Activated effector memory CD4-positive, alpha-beta T cell treated with Interleukin-2 at 50 U/mL for 16 hours (primary cell): ENCODE measurements around the gene LRRC8A.
A peak's percentile ranks its signal among the peaks of the same experiment; 100 is the strongest.

Experiments used
- DNase-seq: peaks from one replicate; pipeline ENCODE4 v3.0.0-alpha.2; 2020

LRRC8A gene

DNA sequence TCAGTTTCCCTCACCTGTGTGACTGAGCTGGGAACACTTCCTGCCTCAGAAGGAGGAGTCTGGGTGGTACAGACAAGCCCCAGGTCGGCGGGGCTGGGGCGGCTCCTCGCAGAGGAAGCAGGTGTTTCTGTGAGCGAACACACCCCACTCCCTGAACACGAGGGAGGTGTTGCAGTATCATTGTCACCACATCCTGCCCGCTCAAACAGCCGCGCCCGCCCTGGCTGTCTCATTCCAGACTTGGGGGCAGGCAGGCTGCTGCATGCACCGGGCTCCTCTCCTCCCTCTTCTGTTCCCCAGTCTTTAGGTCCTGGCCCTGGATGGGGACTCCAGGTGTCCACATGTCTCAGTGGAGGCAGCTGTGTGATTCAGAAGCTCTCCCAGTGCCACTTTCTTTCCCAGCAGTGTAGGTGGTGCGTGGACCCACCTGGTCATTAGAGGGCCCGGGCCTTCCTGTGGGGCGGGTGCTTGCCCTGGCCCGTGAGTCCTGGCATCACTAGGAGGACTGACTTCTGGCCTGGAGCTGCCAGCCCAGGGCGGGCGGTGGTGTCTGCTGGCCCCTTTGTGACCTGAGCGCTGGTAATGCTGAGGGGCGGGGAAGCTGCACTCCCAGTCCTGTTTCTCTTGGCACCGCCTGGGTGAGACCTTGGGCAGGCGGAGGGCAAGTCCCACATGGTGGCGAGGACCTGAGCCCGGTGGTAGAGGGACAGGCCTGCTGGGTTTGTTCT, 20.6 kb downstream of the LRRC8A start:
- peak; percentile 87 for DNase-seq

DNA sequence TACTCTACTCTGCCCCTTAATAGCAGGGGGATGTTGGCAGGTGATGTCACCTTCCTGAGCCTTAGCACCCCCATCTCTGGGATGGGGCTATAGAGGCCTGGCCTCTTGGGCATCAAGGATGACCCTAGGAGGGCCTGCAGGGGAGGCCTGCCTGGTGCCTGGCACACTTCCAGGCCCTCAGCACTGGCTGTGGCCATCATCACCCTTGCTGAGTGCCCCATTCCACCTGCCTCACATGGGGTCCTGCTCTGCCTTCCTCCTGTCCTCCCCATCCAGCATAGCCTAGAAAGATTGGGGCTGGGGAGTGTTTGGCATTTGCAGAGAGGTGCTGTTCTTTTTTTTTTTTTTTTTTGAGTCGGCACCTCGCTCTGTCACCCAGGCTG, 21.1 kb downstream of the LRRC8A start:
- DNase-seq, result no peak

DNA sequence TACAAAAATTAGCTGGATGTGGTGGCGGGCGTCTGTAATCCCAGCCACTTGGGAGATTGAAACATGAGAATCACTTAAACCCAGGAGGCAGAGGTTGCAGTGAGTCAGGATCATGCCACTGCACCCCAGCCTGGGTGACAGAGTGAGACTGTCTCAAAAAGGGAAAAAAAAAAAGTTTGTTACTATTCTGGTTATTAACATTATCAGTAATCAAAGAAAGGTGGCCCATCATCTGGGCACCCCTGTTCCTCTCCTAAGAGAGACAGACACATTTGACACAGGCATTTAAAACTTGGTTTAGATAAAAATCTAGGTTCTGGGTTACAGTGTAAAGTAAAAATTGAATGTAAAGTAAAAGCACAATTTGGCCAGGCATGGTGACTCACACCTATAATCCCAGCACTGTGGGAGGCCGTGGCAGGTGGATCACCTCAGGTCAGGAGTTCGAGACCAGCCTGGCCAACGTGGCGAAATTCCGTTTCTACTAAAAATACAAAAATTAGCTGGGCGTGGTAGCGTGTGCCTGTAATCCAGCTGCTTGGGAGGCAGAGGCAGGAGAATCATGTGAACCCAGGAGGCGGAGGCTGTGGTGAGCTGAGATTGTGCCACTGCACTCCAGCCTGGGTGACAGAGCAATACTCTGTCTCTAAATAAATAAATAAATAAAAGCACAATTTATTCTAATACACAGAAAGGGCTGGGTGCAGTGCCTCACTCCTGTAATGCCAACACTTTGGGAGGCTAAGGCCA, 22.1 kb downstream of the LRRC8A start:
- no peak for DNase-seq

DNA sequence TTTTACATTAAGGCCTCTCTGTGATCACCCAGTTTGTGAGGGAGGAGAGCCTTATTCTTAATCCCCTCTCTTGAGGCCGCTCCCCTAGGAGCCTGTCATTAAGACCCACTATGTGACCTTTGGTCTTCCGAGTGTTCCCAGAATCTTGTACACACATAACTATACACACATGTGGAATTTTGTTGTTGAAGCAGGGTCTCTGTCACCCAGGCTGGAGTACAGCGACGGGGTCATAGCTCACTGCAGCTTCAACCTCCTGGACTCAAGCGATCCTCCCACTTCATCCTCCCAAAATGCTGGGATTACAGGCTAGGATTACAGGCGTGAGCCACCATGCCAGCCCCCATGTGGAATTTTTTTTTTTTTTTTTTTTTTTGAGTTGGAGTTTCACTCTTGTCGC, 24.0 kb downstream of the LRRC8A start:
- DNase-seq, result no peak

DNA sequence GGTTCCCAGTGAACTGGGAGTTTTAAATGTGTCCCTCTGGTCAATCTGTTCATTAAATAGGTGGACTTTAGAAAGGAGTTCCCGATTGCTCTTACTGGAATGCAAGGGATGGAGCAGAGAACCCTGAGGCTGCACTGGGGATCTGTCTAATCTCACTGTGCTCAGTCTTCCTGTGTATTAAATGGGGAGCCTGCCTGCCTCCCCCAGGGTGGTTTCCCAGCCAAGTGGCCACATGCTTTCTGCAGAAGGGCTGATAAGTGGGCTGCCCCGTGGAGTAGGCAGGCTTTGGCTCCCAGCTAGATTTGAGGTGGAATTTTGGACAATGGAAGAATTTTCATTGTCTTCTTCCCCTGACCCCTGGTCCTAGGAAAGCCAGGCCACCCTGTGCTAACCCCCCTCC, 24.8 kb downstream of the LRRC8A start:
- no peak for DNase-seq

DNA sequence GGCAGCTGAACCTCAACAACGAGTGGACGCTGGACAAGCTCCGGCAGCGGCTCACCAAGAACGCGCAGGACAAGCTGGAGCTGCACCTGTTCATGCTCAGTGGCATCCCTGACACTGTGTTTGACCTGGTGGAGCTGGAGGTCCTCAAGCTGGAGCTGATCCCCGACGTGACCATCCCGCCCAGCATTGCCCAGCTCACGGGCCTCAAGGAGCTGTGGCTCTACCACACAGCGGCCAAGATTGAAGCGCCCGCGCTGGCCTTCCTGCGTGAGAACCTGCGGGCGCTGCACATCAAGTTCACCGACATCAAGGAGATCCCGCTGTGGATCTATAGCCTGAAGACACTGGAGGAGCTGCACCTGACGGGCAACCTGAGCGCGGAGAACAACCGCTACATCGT, 26.4 kb downstream of the LRRC8A start:
- DNase-seq, result no peak

DNA sequence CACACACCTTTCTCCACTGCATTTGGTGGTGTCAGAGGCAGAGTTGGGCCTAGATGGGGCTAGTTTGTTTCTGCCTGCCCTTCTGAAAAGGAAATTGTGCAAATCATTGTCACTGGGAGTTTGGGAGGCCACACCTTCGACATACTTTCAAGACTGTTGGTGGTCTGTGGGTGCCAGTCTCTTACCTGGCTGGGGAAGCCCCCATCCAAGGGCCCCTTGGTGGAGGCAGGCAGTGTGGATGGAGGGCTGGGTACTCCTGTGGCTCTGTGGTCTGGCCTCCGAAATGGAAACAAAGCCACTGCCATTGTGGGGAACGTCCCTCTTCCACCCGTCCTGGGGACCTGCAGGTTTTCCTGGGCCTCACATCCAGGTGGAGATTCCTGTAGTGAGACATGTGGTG, 27.9 kb downstream of the LRRC8A start:
- DNase-seq, result no peak

DNA sequence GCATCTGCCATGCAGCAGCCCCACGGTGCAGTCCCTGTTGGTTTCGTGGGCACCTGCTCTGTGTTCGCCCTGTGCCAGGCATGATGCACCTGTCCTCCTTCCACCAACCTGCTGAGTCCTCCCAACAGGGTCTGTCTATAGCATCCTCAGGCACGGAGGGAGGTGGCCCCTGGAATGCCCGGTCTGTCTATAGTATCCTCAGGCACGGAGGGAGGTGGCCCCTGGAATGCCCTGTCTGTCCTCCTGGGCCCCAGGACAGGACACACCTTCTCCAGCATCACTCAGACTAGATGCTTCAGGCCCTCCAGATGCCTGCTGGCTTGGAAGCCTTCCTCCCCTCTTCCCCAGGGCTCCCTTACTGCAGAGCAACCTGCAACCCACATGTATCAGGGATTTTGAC, 29.0 kb downstream of the LRRC8A start:
- no peak for DNase-seq

DNA sequence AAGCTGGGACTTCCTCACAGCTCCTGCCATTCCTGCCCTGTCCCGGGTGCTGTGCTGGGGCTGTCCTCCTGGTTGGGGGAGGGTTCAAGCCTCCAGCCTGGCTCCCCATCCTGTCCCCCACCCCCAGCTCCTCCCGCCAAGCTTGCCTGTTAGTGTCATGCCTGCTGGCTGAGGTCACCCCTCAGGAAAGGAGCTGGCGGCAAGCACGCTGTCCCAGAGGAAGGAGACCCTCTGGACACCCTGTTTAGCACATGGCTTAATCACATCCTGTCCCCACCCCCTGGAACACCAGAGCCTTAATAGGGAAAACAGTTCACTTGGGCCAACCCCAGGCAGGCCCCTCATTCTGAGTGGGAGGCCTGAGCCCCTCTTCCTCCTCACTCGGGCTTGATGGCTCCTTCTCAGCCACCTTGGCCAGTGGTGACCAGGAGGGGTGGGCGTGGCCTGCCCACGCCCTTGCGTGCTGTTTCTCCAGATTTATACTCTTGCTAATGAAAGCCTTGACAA, 29.6 kb downstream of the LRRC8A start:
- no peak for DNase-seq

DNA sequence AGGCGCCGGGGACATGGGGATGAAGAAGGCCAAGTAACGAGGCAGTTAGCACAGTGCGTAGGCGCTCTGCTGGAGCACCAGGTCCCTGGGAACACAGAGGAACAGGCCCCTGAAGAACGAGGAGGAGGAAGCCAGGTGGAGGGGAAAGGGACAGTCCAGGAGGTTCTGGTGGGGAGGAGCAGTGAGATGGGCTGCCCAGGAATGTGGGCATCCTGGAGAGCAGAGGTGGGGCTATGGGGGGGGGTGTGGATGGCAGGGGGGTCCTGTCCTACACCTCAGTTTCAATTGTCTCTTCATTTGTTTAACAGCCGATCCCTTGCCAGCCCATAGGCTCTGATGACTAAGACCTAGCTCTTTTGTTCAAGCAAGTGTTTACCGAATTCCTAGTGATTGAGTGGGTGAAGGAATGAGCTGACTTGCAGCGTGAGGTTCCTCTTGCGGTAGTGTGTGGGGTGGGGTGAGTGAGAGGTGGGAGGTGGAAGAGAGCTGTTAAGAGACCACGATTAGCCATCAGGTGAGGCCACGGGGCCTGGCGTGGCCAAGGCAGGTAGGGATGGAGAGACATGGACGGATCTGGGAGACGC, 30.4 kb downstream of the LRRC8A start:
- no peak for DNase-seq

DNA sequence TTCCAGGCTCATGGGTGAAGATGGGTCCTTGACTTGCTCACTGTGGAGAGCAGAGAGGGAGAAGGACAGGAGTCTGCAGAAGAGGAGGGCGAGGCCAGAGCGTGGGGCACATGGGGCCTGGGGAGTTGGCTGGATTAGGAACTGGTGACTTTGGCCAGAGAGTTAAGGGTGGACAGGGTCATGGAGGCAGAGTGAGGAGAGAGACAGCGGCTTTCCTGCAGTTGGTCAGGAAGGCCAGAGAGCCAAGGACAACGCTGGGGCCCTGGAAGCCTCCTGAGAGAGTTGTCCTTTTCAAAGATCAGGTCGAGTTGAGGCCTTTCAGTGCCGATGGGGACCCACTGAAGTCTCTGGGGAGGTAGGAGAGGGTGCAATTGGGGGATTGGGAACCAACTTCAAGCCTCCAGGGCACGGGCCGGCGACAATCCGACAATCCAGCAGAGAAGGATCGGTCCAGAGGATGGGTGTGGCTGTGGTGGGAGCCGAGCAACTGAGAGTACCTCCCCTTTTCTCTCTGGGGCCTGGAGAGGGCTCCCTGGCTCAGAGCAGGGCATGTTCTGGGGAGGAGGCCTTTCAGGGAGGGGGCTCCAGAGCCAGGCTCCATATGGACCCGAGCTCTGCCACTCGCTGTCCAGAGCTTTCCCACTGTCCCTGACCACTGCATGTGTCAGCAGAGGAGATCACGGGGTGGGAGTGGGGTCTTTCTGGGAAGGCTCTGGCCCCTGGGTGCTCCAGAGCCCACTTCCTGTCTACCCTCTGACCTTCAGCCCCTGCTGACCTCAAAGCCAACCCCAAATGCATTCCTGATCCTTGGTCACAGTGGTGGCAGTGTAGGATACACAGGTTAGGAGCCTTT, 31.3 kb downstream of the LRRC8A start:
- DNase-seq, result no peak

DNA sequence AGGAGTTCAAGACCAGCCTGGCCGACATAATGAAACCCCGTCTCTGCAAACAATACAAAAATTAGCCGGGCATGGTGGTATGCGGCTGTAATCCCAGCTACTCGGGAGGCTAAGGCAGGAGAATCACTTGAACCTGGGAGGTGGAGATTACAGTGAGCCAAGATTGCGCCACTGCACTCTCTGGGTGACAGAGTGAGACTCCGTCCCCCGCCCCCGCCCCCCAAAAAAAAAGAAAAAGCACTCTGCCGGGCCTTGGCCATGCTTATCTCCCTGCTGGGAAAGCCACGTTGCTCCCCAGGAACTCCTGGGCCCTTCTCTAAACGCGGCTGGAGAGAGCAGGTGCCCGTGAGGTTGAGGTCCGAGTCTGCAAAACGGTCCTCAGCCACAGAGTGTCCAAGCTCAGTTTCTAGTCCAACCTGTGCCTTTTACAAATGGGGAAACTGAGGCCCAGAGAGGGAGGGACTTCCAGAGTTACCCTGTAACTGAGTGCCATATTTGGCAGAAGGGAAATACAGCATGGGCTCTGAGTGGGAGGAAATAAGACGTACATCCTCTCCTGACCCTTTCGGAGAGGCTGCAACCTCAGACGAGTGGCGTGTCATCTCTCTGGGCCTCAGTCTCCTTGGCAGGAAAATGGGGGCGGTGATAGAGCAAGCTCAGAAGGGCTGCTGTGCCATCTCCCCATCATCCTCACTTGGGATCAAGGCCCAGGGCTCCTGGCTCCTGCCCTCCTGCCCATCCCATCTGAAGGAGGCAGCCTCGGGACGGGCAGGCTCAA, 32.3 kb downstream of the LRRC8A start:
- DNase-seq, result no peak

DNA sequence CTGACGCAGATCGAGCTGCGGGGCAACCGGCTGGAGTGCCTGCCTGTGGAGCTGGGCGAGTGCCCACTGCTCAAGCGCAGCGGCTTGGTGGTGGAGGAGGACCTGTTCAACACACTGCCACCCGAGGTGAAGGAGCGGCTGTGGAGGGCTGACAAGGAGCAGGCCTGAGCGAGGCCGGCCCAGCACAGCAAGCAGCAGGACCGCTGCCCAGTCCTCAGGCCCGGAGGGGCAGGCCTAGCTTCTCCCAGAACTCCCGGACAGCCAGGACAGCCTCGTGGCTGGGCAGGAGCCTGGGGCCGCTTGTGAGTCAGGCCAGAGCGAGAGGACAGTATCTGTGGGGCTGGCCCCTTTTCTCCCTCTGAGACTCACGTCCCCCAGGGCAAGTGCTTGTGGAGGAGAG, 34.3 kb downstream of the LRRC8A start:
- DNase-seq, result no peak

DNA sequence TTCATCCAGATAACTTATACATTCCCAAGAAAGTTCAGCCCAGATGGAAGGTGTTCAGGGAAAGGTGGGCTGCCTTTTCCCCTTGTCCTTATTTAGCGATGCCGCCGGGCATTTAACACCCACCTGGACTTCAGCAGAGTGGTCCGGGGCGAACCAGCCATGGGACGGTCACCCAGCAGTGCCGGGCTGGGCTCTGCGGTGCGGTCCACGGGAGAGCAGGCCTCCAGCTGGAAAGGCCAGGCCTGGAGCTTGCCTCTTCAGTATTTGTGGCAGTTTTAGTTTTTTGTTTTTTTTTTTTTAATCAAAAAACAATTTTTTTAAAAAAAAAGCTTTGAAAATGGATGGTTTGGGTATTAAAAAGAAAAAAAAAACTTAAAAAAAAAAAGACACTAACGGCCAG, 34.8 kb downstream of the LRRC8A start:
- no peak for DNase-seq

DNA sequence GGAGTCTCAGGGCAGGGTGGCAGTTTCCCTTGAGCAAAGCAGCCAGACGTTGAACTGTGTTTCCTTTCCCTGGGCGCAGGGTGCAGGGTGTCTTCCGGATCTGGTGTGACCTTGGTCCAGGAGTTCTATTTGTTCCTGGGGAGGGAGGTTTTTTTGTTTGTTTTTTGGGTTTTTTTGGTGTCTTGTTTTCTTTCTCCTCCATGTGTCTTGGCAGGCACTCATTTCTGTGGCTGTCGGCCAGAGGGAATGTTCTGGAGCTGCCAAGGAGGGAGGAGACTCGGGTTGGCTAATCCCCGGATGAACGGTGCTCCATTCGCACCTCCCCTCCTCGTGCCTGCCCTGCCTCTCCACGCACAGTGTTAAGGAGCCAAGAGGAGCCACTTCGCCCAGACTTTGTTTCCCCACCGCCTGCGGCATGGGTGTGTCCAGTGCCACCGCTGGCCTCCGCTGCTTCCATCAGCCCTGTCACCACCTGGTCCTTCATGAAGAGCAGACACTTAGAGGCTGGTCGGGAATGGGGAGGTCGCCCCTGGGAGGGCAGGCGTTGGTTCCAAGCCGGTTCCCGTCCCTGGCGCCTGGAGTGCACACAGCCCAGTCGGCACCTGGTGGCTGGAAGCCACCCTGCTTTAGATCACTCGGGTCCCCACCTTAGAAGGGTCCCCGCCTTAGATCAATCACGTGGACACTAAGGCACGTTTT, 35.4 kb downstream of the LRRC8A start:
- no peak for DNase-seq

DNA sequence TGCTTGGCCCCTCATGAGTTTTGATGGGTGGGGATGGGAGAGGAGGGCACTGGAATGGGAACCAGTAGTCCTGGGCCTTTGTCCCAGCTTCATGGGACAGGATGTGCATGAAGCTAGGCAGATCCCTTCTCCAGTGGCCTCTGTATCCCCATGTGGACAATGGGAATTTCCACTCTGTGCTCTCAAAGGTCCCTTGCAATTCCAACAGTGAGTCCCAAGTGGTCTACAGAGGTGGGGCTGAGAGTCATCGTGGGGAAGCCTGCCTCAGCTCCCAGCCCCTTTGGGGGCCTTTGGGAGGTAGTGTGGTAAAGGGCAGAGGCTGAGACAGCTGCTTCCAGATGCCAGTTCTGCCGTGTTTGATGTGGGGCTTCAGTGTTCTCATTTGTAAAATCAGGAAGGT, 37.0 kb downstream of the LRRC8A start:
- no peak for DNase-seq

DNA sequence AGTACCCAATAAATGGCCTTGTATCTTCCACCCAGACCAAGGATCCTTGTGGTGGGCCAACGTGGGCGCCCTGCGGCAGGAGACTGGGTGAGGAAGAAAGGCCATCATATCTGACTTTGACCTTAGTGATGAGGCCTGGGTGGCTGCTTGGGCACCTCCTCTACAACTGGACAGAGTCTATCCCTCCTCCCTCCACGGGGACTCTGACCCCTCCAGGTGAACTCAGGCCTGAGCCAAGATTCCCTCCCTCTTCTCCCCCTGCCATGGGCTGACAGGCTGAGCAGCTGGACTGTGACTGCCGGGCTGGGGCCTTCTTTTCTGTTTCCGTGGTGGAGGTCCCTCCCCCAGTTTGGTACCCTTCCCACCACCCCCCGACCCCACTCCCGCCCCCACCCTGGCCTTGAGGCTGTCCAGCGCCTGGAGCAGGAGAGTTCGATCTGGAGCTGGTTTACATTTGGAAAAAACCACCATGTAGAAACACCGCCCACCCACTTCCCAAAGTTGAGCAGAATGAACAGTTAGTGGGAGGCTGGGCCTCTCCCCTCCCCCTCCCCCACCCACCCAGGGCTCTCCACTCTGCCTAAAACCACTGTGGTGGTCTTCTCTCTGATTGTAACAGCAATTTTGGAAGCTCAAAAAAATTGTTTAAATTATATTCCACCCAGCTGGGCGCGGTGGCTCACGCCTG, 37.6 kb downstream of the LRRC8A start:
- DNase-seq, result no peak

DNA sequence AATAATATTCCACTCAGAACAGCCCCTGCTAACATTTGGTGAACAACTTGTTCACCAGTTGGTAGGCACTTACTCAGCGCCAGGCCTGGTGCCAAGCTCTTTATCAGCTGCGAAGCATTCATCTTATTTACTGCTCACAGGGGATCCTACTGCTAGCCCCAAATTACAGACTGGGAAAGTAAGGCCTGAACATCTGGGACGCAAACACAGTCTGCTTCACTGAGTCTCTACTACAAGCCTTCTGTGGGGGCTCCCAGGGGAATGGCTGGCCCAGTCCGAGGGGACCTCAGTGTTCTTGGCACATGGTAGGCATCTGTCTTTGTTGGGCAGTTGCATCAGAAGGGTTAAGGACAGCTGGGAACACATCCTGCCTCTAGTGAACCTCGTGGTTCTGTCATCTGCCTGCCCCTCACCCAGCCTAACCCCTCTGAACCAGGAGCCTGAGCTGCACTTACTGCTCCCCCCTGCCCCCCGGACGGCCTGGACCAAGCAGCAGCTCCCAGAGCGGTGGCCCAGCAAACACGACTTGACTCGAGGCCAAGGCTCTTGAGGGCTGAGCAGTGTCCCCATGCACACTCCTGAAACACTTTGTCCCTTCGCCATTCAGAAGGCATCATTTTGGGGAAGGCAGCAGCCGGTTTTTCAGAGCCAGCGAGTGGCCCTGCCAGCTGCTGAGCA, 38.6 kb downstream of the LRRC8A start, which contains the start of gene PHYHD1:
Gene PHYHD1 (plus strand): TSS at position 602 of the 678 bp plus-strand sequence. CDS start 1,342 bp downstream, outside the sequence.
- no peak for DNase-seq

DNA sequence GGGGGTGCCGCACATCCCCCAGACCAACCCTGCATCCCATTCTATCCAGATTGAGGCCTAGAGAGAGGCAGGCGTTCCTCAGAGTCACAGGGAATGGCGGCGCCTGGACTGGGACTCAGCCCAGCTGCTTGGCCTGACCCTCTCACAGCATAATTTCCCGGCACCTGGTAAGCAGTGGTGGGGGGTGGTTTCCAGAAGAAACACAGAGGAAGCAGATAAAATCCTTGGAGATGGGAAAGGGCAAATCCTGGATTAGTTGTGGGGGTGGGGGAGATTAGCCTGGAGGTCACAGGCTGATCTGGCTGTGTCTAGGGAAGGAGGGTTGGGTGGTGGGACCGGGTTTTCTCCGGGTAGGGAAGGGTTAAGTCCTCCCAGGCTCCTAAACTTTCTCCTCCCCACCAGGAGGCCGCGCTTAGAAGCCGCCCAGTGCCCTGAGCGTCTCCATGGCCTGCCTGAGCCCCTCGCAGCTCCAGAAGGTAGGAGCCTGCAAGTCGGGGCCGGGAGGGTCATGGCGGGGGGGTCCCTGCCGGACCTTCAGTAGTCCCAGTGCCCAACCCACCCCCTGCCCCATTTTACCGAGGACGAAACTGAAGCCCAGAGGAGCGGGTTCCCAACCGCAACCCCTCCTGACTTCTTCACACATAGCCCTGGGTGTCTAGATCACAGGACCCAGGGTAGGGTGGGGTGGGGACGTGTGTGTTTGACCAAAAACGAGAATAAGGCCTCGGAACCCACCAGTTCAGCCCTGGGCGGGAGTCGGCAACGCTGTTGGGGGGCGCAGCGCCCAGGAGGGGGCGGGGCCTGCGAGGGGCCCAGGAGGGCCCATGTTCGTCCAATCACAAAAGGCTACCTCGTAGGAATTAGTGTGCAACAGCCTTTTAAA, 40.2 kb downstream of the LRRC8A start:
- no peak for DNase-seq
